ENCODE results near the gene ANKUB1. TPM values are rescaled to one million over a fixed set of nuclear protein-coding genes. Genes with fewer than 3 reads are reported as not detected.

Gene ANKUB1
- total RNA-seq, 1 experiment from 2014 or later = not detected

DNA sequence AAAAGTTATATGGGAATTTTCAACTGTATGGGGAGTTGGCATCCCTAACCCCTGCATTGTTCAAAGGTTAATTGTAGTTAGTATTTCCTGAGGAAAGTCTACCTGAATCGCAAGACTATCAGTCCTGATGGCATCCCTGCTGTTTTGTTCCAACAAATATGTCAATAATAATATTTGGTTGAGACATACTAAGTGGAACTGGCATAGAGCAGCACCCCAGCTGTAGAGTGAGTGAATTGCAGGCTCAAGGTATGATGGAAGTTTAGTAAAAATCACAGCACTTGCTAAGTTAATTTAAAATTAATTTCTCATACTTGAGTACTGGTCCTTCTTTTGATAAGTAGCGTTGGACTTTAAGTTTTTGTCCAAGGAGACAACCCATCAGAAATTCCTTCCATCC lies 22.1 kb downstream of the ANKUB1 start:
- no peak overlapping the region for H3K27ac Mint-ChIP-seq (ENCODE audit: unreplicated experiment)
- TF ChIP-seq, protein P1, sequence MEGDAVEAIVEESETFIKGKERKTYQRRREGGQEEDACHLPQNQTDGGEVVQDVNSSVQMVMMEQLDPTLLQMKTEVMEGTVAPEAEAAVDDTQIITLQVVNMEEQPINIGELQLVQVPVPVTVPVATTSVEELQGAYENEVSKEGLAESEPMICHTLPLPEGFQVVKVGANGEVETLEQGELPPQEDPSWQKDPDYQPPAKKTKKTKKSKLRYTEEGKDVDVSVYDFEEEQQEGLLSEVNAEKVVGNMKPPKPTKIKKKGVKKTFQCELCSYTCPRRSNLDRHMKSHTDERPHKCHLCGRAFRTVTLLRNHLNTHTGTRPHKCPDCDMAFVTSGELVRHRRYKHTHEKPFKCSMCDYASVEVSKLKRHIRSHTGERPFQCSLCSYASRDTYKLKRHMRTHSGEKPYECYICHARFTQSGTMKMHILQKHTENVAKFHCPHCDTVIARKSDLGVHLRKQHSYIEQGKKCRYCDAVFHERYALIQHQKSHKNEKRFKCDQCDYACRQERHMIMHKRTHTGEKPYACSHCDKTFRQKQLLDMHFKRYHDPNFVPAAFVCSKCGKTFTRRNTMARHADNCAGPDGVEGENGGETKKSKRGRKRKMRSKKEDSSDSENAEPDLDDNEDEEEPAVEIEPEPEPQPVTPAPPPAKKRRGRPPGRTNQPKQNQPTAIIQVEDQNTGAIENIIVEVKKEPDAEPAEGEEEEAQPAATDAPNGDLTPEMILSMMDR (IDR thresholded peaks at IDR 0.05; ENCODE audit: unreplicated experiment) = peak; percentile 29
- CTCF ChIA-PET = interaction anchor here (0.9 to 8.1 kb wide), 4 partner anchors 18 to 263 kb away, joined by 3 to 167 read pairs (median 6); partner anchors contain the start of gene COMMD2
- H3K4me1 Mint-ChIP-seq (ENCODE audit: low read depth, unreplicated experiment) = no peaks in the 10 kb centered on the region
- no peaks in the 10 kb centered on the region for H3K9me3 Mint-ChIP-seq (ENCODE audit: low read depth, unreplicated experiment)
- DNase-seq = no peak
- H3K4me3 Mint-ChIP-seq (ENCODE audit: low read depth, unreplicated experiment) = no peak overlapping the region
- H3K27me3 Mint-ChIP-seq (ENCODE audit: unreplicated experiment) = no peaks in the 10 kb centered on the region
- H3K36me3 Mint-ChIP-seq (ENCODE audit: insufficient read depth, unreplicated experiment) = no peaks in the 10 kb centered on the region
- intact Hi-C loops (cut with micrococcal nuclease; ENCODE audit: unreplicated experiment) = no loop called here
- BruUV-seq (replicated peaks) = no TSS peak

DNA sequence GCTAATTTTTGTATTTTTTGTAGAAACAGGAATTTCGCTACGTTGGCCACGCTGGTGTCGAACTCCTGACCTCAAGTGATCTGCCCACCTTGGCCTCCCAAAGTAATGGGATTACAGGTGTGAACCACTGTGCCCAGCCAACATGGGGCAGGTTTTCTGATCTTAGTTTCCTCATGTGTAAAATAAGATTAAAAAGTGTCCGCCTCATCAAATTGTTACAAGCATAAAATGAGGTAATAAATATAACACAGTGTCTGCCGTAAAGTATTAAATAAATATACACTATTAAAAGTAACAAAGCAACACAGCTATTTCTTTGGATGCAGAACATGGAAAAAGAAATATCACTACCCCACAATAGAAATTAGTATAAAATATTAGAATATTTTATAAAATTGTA lies 23.6 kb downstream of the ANKUB1 start:
- TF ChIP-seq, protein P1 (IDR thresholded peaks at IDR 0.05; ENCODE audit: unreplicated experiment) = no peak
- Mint-ChIP-seq H3K27ac (ENCODE audit: unreplicated experiment) (no peak overlapping the region), H3K9me3 (ENCODE audit: low read depth, unreplicated experiment) (no peaks in the 10 kb centered on the region), H3K27me3 (ENCODE audit: unreplicated experiment) (no peaks in the 10 kb centered on the region), H3K36me3 (ENCODE audit: insufficient read depth, unreplicated experiment) (no peaks in the 10 kb centered on the region), H3K4me3 (ENCODE audit: low read depth, unreplicated experiment) (no peak overlapping the region), H3K4me1 (ENCODE audit: low read depth, unreplicated experiment) (no peaks in the 10 kb centered on the region)
- intact Hi-C loops (cut with micrococcal nuclease; ENCODE audit: unreplicated experiment) = loop anchor here (10.0 kb wide), 1 partner anchor 416 kb away; no protein-coding TSS in a partner anchor
- CTCF ChIA-PET = interaction anchor here (1.2 to 8.1 kb wide), 2 partner anchors 40 to 111 kb away, joined by 3 to 167 read pairs; no protein-coding TSS in a partner anchor
- BruUV-seq (replicated peaks) = no TSS peak
- no peak for DNase-seq

DNA sequence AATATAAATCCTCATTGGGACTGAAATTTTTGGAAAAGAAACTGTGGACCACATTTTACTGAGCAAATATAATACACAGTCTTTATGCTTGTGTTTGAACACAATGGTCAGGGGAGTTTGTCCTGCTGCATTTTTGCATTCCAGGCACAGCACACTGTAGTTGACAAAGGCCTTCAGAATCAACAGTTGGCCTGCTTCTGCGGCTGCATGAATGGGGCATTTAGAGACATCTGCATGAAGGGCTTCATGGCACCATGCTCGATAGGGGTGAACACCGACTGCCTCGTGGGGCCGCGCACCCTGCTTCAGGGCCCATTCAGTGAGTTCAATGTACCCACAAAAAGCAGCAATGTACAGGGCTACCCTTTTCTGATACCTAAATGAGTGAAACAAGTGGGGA lies 24.6 kb downstream of the ANKUB1 start:
- Mint-ChIP-seq H3K27ac (ENCODE audit: unreplicated experiment) (no peak overlapping the region), H3K27me3 (ENCODE audit: unreplicated experiment) (no peaks in the 10 kb centered on the region), H3K4me1 (ENCODE audit: low read depth, unreplicated experiment) (no peaks in the 10 kb centered on the region), H3K4me3 (ENCODE audit: low read depth, unreplicated experiment) (no peak overlapping the region), H3K9me3 (ENCODE audit: low read depth, unreplicated experiment) (no peaks in the 10 kb centered on the region), H3K36me3 (ENCODE audit: insufficient read depth, unreplicated experiment) (no peaks in the 10 kb centered on the region)
- no TSS peak for BruUV-seq (replicated peaks)
- no peak for DNase-seq
- intact Hi-C loops (cut with micrococcal nuclease; ENCODE audit: unreplicated experiment) = loop anchor here (10.0 kb wide), 1 partner anchor 417 kb away; no protein-coding TSS in a partner anchor
- TF ChIP-seq, protein P1 (IDR thresholded peaks at IDR 0.05; ENCODE audit: unreplicated experiment) = no peak
- CTCF ChIA-PET = interaction anchor here (1.2 to 8.1 kb wide), 3 partner anchors 9 to 112 kb away, joined by 3 to 167 read pairs (median 16); no protein-coding TSS in a partner anchor

DNA sequence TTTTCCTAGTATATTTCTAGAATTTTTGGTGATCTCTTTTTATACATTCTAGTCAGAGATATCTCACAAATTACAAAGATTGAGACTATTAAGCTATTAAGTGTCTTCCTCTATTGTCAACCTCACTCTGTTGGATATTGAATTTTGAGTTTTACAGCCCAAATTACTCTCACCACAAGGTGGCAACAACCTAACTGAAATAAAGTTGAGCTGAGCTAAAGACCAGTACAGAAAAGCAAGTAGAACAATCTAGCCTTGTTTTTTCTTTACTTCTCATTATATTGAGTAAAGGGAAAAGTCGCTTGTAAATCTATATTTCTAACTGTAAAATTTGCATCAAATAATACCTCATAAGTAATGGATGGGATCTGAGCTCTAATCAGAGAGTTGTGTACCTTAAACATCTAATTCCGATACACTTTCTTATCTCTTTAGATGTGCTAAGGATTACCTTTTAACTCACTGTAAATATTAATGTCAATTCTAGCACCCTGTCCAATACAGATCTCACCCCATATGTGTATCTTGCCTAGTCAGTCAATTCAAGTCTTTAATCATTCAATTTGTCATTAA lies 26.5 kb downstream of the ANKUB1 start:
- H3K4me3 Mint-ChIP-seq (ENCODE audit: low read depth, unreplicated experiment) = no peak overlapping the region
- intact Hi-C loops (cut with micrococcal nuclease; ENCODE audit: unreplicated experiment) = loop anchor here (1.0 to 10.0 kb wide), 2 partner anchors 42 to 419 kb away; no protein-coding TSS in a partner anchor
- H3K36me3 Mint-ChIP-seq (ENCODE audit: insufficient read depth, unreplicated experiment) = no peaks in the 10 kb centered on the region
- TF ChIP-seq, protein P1 (IDR thresholded peaks at IDR 0.05; ENCODE audit: unreplicated experiment) = peak; percentile 49
- no peaks in the 10 kb centered on the region for H3K4me1 Mint-ChIP-seq (ENCODE audit: low read depth, unreplicated experiment)
- no peaks in the 10 kb centered on the region for H3K27me3 Mint-ChIP-seq (ENCODE audit: unreplicated experiment)
- CTCF ChIA-PET = interaction anchor here (0.6 to 8.1 kb wide), 14 partner anchors 11 to 418 kb away, joined by 3 to 167 read pairs (median 4); partner anchors contain the start of genes COMMD2 and RNF13
- no peak overlapping the region for H3K27ac Mint-ChIP-seq (ENCODE audit: unreplicated experiment)
- BruUV-seq (replicated peaks) = no TSS peak
- peak; percentile 28 for DNase-seq
- no peaks in the 10 kb centered on the region for H3K9me3 Mint-ChIP-seq (ENCODE audit: low read depth, unreplicated experiment)
